AG04450 (cell line): ENCODE measurements around the gene PTBP1. TPM values are rescaled to one million over a fixed set of nuclear protein-coding genes. Genes with fewer than 3 reads are reported as not detected.
"Not testable (repeated sequence)": the region's sequence is repeated elsewhere in the genome, so short reads cannot be mapped to it uniquely, and the experiment has no call there.

Source experiments
- CTCF ChIA-PET: fragments of 300-600, 350-600 bp; formaldehyde crosslinking; extraction: SDS; loops from one replicate; lab custom pipeline; 2022; ENCODE audit warnings: antibody characterized with exemption, inconsistent platforms; lab: Charles Lee
- POLR2A ChIA-PET: fragments of 350-600 bp; formaldehyde crosslinking; extraction: SDS; loops from one replicate; lab custom pipeline; 2021; ENCODE audit warnings: antibody characterized with exemption, inconsistent platforms; lab: Yijun Ruan, JAX
- DNase-seq: peaks from one replicate; pipeline ENCODE4 v3.0.0-alpha.2; 2011; ENCODE audit warnings: low read depth, low spot score
- H3K27ac ChIP-seq: one replicate; pipeline ENCODE4 v1.5.1; 2012; ENCODE audit warnings: low read depth, low read length, control low read depth
- H3K27me3 ChIP-seq: one replicate; pipeline ENCODE4 v1.6.0; 2012; ENCODE audit warnings: low read length; ENCODE audit not compliant: control insufficient read depth, insufficient read depth
- H3K4me3 ChIP-seq: 2 replicates; pipeline ENCODE4 v1.5.1; 2011; ENCODE audit warnings: mild to moderate bottlenecking, low read depth, low read length, control low read depth
- H3K9me3 ChIP-seq: 2 replicates; pipeline ENCODE4 v1.5.1; 2012; ENCODE audit warnings: low read length; ENCODE audit not compliant: control insufficient read depth, insufficient read depth
- CTCF ChIP-seq: IDR thresholded peaks from 2 replicates; pipeline ENCODE4 v1.5.1; 2011; ENCODE audit warnings: low read depth, low read length, control low read depth, inconsistent platforms
- polyA plus RNA-seq: library from polyadenylated mRNA; depleted of rRNA; stranded (reverse); fragments of >200 nt; gene quantifications from 2 replicates; pipeline ENCODE4 v1.2.3, GENCODE V29; 2011

PTBP1 gene
- polyA plus RNA-seq, 1 experiment: 141 TPM

GRCh38 chr19:815079-815774, 18.0 kb downstream of the PTBP1 start:
- no peak for TF ChIP-seq CTCF
- CTCF ChIA-PET: interaction anchor here (0.5 kb wide), 1 partner anchor 224 kb away, joined by 3 read pairs; no protein-coding TSS in a partner anchor
- Histone ChIP-seq H3K4me3 (no peak overlapping the region), H3K27me3 (no peaks in the 10 kb centered on the region), H3K9me3 (peaks cover 34% of the 10 kb centered on the region; the same call in 1 of the 2 replicates), H3K27ac (no peak overlapping the region)
- POLR2A ChIA-PET: interaction anchor here (0.6 kb wide), 3 partner anchors 39 to 167 kb away, joined by 3 to 5 read pairs (median 3); no protein-coding TSS in a partner anchor
- DNase-seq: no peak

DNA sequence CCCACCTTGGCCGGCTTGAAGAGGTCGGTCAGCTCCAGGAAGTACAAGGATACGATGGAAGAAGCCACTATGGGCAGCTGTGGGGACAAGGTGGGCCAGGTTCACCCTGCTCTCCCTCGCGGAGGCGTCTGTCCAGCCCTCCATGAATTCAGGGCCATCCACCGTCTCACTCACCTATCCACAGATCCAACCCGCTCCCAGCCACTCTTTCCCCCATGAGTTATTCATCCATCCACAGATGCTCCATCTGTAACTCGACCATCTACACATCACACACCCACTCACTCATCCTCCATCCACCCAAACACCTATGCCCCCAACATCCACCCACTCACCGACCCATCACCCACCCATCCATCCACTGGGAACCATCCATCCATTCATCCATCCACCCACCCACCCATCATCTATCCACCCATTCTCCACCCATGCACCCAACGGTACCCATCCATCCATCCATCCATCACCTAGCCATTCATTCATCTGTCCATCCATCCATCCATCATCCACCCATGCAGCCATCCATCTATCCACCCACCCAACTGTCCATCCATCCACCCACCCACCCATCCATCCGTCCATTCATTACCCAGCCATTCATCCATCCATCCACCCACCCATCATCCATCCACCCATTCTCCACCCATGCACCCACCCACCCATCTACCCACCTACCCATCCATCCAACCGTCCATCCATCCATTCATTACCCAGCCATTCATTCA, 18.7 kb downstream of the PTBP1 start:
- Histone ChIP-seq H3K27ac (no peak overlapping the region), H3K9me3 (peaks cover 27% of the 10 kb centered on the region; the same call in 1 of the 2 replicates), H3K4me3 (no peak overlapping the region), H3K27me3 (no peaks in the 10 kb centered on the region)
- DNase-seq: no peak
- ChIA-PET POLR2A (interaction anchor here (0.6 kb wide), 3 partner anchors 38 to 166 kb away, joined by 3 to 5 read pairs (median 3); no protein-coding TSS in a partner anchor), CTCF (no interaction called here)
- TF ChIP-seq CTCF: no peak

DNA sequence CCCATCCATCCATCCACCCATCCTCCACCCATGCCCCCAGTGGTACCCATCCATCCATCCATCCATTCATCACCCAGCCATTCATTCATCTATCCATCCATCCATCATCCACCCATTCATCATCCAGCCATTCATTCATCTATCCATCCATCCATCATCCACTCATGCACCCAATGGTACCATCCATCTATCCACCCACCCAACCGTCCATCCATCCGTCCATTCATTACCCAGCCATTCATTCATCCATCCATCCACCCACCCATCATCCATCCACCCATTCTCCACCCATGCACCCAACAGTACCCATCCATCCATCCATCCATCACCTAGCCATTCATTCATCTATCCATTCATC, 19.2 kb downstream of the PTBP1 start:
- TF ChIP-seq CTCF: no peak
- H3K9me3 ChIP-seq: peaks cover 23% of the 10 kb centered on the region; the same call in 1 of the 2 replicates
- no peak overlapping the region for H3K4me3 ChIP-seq
- POLR2A ChIA-PET: no interaction called here
- H3K27ac ChIP-seq: no peak overlapping the region
- H3K27me3 ChIP-seq: no peaks in the 10 kb centered on the region
- DNase-seq: no peak
- CTCF ChIA-PET: no interaction called here

- DNase-seq, POLR2A ChIA-PET, H3K27ac ChIP-seq, H3K4me3 ChIP-seq, H3K27me3 ChIP-seq: not testable (repeated sequence)
- CTCF ChIA-PET: interaction anchor here (0.6 to 0.8 kb wide), 2 partner anchors 10 to 50 kb away, joined by 3 to 12 read pairs; no protein-coding TSS in a partner anchor
- peaks cover 10% of the 10 kb centered on the region; the same call in 1 of the 2 replicates for H3K9me3 ChIP-seq
These were observed 23.0 kb downstream of the PTBP1 start for GRCh38 chr19:820212-820611.

GRCh38 chr19:821231-821824, 24.1 kb downstream of the PTBP1 start:
- no peak overlapping the region for H3K27ac ChIP-seq
- ChIA-PET POLR2A (no interaction called here), CTCF (no interaction called here)
- no peak for DNase-seq
- H3K4me3 ChIP-seq: peak overlapping the region; percentile 48
- TF ChIP-seq CTCF: no peak
- no peaks in the 10 kb centered on the region for H3K27me3 ChIP-seq
- H3K9me3 ChIP-seq: peaks cover 5% of the 10 kb centered on the region; the same call in 1 of the 2 replicates
